Fibroblast of the conjunctiva (primary cell): ENCODE results near the gene EPSTI1.
"Not testable (repeated sequence)": the region's sequence is repeated elsewhere in the genome, so short reads cannot be mapped to it uniquely, and the experiment has no call there.

ENCODE experiments used
- DNase-seq: peaks from one replicate; pipeline ENCODE4 v3.0.0-alpha.2; 2010; ENCODE audit warnings: low read depth

Gene EPSTI1

GRCh38 chr13:42893214-42893671, 98.8 kb downstream of the EPSTI1 start:
- DNase-seq, result no peak

- no peak for DNase-seq
Observed at GRCh38 chr13:42892760-42893159, 99.3 kb downstream of the EPSTI1 start.

- no peak for DNase-seq
Observed at GRCh38 chr13:42891591-42891990, 100.5 kb downstream of the EPSTI1 start.

GRCh38 chr13:42885325-42885724, 106.7 kb downstream of the EPSTI1 start:
- no peak for DNase-seq

- DNase-seq, result no peak
Observed at GRCh38 chr13:42883771-42884467, 108.1 kb downstream of the EPSTI1 start.

- no peak for DNase-seq
Observed at GRCh38 chr13:42883142-42883541, 108.9 kb downstream of the EPSTI1 start.

- no peak for DNase-seq
Observed at GRCh38 chr13:42880056-42880605, 111.9 kb downstream of the EPSTI1 start.

- DNase-seq, result no peak
Observed at GRCh38 chr13:42878721-42879120, 113.3 kb downstream of the EPSTI1 start.

GRCh38 chr13:42876887-42877545, 115.0 kb downstream of the EPSTI1 start:
- no peak for DNase-seq

- DNase-seq, result no peak
Observed at GRCh38 chr13:42876270-42876714, 115.7 kb downstream of the EPSTI1 start.

- DNase-seq, result no peak
Observed at GRCh38 chr13:42875475-42876269, 116.4 kb downstream of the EPSTI1 start.

GRCh38 chr13:42874221-42874620, 117.8 kb downstream of the EPSTI1 start:
- no peak for DNase-seq

GRCh38 chr13:42873081-42873480, 119.0 kb downstream of the EPSTI1 start:
- DNase-seq, result no peak

GRCh38 chr13:42867232-42867631, 124.8 kb downstream of the EPSTI1 start:
- no peak for DNase-seq

GRCh38 chr13:42865768-42866102, 126.3 kb downstream of the EPSTI1 start:
- DNase-seq, result no peak

- DNase-seq, result no peak
Observed at GRCh38 chr13:42864952-42865767, 126.9 kb downstream of the EPSTI1 start.

GRCh38 chr13:42862370-42862769, 129.7 kb downstream of the EPSTI1 start:
- not testable (repeated sequence) for DNase-seq

GRCh38 chr13:42860485-42860884, 131.6 kb downstream of the EPSTI1 start:
- no peak for DNase-seq

- DNase-seq, result no peak
Observed at GRCh38 chr13:42859760-42860159, 132.3 kb downstream of the EPSTI1 start.

GRCh38 chr13:42855410-42855809, 136.6 kb downstream of the EPSTI1 start:
- no peak for DNase-seq

GRCh38 chr13:42852136-42852535, 139.9 kb downstream of the EPSTI1 start:
- DNase-seq, result no peak

- DNase-seq, result no peak
Observed at GRCh38 chr13:42849200-42849599, 142.8 kb downstream of the EPSTI1 start.
